Measurements from ENCODE around the gene RPL10. TPM values are rescaled to one million over a fixed set of nuclear protein-coding genes. Genes with fewer than 3 reads are reported as not detected.

Gene RPL10
- total RNA-seq, 1 experiment from 2014 or later, result 3,401 TPM

GRCh38 chrX:154368630-154369448 lies 29.3 kb upstream of the RPL10 start:
- no peaks in the 10 kb centered on the region for H3K27me3 ChIP-seq (ENCODE audit: low read length)
- ChIA-PET POLR2A (ENCODE audit: unreplicated experiment) (interaction anchor here (0.6 to 0.8 kb wide), 2 partner anchors 10 to 12 kb away, joined by 3 to 5 read pairs; partner anchors contain the start of gene EMD), CTCF (no interaction called here)
- DNase-seq, result peak; percentile 95
- no peaks in the 10 kb centered on the region for H3K9me2 ChIP-seq (replicated peaks; ENCODE audit: low read length)
- no TSS peak for BruUV-seq (replicated peaks)
- H3K4me3 ChIP-seq (ENCODE audit: low read length), result peak overlapping the region; percentile 83
- peaks cover 87% of the 10 kb centered on the region for H3K79me2 ChIP-seq (ENCODE audit: low read length)
- TF ChIP-seq EZH2phosphoT487 (IDR thresholded peaks at IDR 0.05; ENCODE audit: borderline replicate concordance, low read length) (no peak), CTCF (conservative IDR thresholded peaks at IDR 0.05; ENCODE audit: low read depth, low read length) (no peak), EZH2 (IDR thresholded peaks at IDR 0.05; ENCODE audit: low read length, unreplicated experiment) (no peak)
- peak overlapping the region; percentile 97 for H3K27ac ChIP-seq (ENCODE audit: low read length)
- peak overlapping the region; percentile 91 for H3K9ac ChIP-seq (ENCODE audit: low read length)
- intact Hi-C loops (cut with micrococcal nuclease), result no loop called here
- H4K20me1 ChIP-seq (ENCODE audit: low read length), result peaks cover 31% of the 10 kb centered on the region
- H3F3A ChIP-seq (ENCODE audit: low read length, unreplicated experiment), result no peaks in the 10 kb centered on the region
- no peaks in the 10 kb centered on the region for H3K9me3 ChIP-seq (ENCODE audit: low read length)
- ATAC-seq, result peak; percentile 52
- H3K4me2 ChIP-seq (ENCODE audit: low read length), result peak overlapping the region; percentile 91
- H3K4me1 ChIP-seq (ENCODE audit: insufficient read depth, low read length), result peaks cover 27% of the 10 kb centered on the region
- peaks cover 41% of the 10 kb centered on the region for H3K36me3 ChIP-seq (ENCODE audit: low read depth, low read length)
- H2AFZ ChIP-seq (ENCODE audit: low read length), result no peak overlapping the region

DNA sequence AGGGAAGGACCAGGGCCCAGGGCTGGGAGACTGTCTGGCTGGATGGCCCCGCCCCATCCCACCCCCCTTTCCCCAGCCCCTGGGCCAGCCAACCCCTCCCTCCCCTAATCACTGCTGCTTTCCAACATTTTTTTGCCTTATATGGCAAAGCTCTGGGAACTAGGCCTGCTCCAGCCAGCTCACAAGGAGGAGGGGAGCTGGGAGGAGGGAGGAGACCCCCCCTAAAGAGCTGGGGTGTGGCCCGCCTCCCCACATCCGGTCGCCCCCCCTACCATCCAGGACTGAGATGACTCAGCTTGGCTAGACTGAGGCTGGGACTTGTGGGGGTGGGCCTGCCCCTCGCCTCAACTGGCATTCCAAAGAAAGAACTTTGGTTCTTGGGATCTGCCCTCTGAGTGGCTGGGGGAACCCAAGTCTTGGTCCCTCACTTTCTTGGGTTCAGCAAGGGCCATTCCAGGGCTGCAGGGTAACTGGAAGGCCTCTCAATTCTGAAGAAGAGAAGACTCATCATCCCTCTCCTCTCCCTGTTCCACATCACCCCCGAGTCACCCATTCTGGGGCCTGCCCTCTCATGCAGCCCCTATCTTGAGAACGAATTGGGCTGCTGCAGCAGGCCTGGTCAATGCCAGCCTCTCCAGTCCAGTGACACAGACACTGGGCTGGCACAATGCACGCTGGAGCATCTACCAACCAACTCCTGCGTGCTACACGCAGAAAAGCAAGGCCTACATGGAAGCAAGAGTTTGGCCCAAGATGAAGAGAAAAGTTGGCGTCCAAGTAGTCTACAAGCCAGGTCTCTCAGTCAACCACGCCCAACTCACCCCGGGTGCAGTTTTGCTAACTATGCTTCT lies 28.5 kb upstream of the RPL10 start:
- ATAC-seq, result peak; percentile 20
- Histone ChIP-seq H3K79me2 (ENCODE audit: low read length) (peaks cover 87% of the 10 kb centered on the region), H3K4me1 (ENCODE audit: insufficient read depth, low read length) (peaks cover 30% of the 10 kb centered on the region), H3K27me3 (ENCODE audit: low read length) (no peaks in the 10 kb centered on the region), H3K9me3 (ENCODE audit: low read length) (no peaks in the 10 kb centered on the region), H3K4me3 (ENCODE audit: low read length) (peak overlapping the region; percentile 83), H3K9me2 (replicated peaks; ENCODE audit: low read length) (no peaks in the 10 kb centered on the region), H3F3A (ENCODE audit: low read length, unreplicated experiment) (no peaks in the 10 kb centered on the region), H3K36me3 (ENCODE audit: low read depth, low read length) (peaks cover 33% of the 10 kb centered on the region), H2AFZ (ENCODE audit: low read length) (no peak overlapping the region), H3K27ac (ENCODE audit: low read length) (peak overlapping the region; percentile 97), H3K4me2 (ENCODE audit: low read length) (peak overlapping the region; percentile 94), H4K20me1 (ENCODE audit: low read length) (peaks cover 27% of the 10 kb centered on the region), H3K9ac (ENCODE audit: low read length) (peak overlapping the region; percentile 91)
- TF ChIP-seq EZH2phosphoT487 (IDR thresholded peaks at IDR 0.05; ENCODE audit: borderline replicate concordance, low read length) (no peak), CTCF (conservative IDR thresholded peaks at IDR 0.05; ENCODE audit: low read depth, low read length) (no peak), EZH2 (IDR thresholded peaks at IDR 0.05; ENCODE audit: low read length, unreplicated experiment) (no peak)
- DNase-seq, result peak; percentile 92
- BruUV-seq (replicated peaks), result TSS peak; percentile 96
- ChIA-PET POLR2A (ENCODE audit: unreplicated experiment) (interaction anchor here (0.5 to 0.8 kb wide), 3 partner anchors 9 to 253 kb away, joined by 3 to 5 read pairs (median 5); partner anchors contain the start of gene EMD), CTCF (interaction anchor here (0.6 kb wide), 1 partner anchor 12 kb away, joined by 4 read pairs; no protein-coding TSS in a partner anchor)
- intact Hi-C loops (cut with micrococcal nuclease), result loop anchor here (10.0 kb wide), 1 partner anchor 395 kb away; the partner anchor contains the start of genes HCFC1 and TMEM187

Data from PC-3 (cell line).